AG04450 (cell line): Measurements from ENCODE around the gene C10orf71. TPM values are rescaled to one million over a fixed set of nuclear protein-coding genes. Genes with fewer than 3 reads are reported as not detected.

Experiments used
- CTCF ChIA-PET: fragments of 300-600, 350-600 bp; formaldehyde crosslinking; extraction: SDS; loops from one replicate; lab custom pipeline; 2022; ENCODE audit warnings: antibody characterized with exemption, inconsistent platforms; lab: Charles Lee
- POLR2A ChIA-PET: fragments of 350-600 bp; formaldehyde crosslinking; extraction: SDS; loops from one replicate; lab custom pipeline; 2021; ENCODE audit warnings: antibody characterized with exemption, inconsistent platforms; lab: Yijun Ruan, JAX
- DNase-seq: peaks from one replicate; pipeline ENCODE4 v3.0.0-alpha.2; 2011; ENCODE audit warnings: low read depth, low spot score
- H3K27ac ChIP-seq: one replicate; pipeline ENCODE4 v1.5.1; 2012; ENCODE audit warnings: low read depth, low read length, control low read depth
- H3K27me3 ChIP-seq: one replicate; pipeline ENCODE4 v1.6.0; 2012; ENCODE audit warnings: low read length; ENCODE audit not compliant: control insufficient read depth, insufficient read depth
- H3K4me3 ChIP-seq: 2 replicates; pipeline ENCODE4 v1.5.1; 2011; ENCODE audit warnings: mild to moderate bottlenecking, low read depth, low read length, control low read depth
- H3K9me3 ChIP-seq: 2 replicates; pipeline ENCODE4 v1.5.1; 2012; ENCODE audit warnings: low read length; ENCODE audit not compliant: control insufficient read depth, insufficient read depth
- polyA plus RNA-seq: library from polyadenylated mRNA; depleted of rRNA; stranded (reverse); fragments of >200 nt; gene quantifications from 2 replicates; pipeline ENCODE4 v1.2.3, GENCODE V29; 2011
- TF ChIP-seq, protein P1 (sequence below): IDR thresholded peaks from 2 replicates; pipeline ENCODE4 v1.5.1; 2011; ENCODE audit warnings: low read depth, low read length, control low read depth, inconsistent platforms

Gene C10orf71
- polyA plus RNA-seq, 1 experiment: not detected

- no peak for DNase-seq
- TF ChIP-seq, protein P1, sequence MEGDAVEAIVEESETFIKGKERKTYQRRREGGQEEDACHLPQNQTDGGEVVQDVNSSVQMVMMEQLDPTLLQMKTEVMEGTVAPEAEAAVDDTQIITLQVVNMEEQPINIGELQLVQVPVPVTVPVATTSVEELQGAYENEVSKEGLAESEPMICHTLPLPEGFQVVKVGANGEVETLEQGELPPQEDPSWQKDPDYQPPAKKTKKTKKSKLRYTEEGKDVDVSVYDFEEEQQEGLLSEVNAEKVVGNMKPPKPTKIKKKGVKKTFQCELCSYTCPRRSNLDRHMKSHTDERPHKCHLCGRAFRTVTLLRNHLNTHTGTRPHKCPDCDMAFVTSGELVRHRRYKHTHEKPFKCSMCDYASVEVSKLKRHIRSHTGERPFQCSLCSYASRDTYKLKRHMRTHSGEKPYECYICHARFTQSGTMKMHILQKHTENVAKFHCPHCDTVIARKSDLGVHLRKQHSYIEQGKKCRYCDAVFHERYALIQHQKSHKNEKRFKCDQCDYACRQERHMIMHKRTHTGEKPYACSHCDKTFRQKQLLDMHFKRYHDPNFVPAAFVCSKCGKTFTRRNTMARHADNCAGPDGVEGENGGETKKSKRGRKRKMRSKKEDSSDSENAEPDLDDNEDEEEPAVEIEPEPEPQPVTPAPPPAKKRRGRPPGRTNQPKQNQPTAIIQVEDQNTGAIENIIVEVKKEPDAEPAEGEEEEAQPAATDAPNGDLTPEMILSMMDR: no peak
- Histone ChIP-seq H3K27me3 (peaks cover 2% of the 10 kb centered on the region), H3K9me3 (no peaks in the 10 kb centered on the region; the same call in 1 of the 2 replicates), H3K4me3 (no peak overlapping the region), H3K27ac (no peak overlapping the region)
- ChIA-PET POLR2A (no interaction called here), CTCF (no interaction called here)
Measured at GRCh38 chr10:49311555-49312236, 12.7 kb downstream of the C10orf71 start.

- TF ChIP-seq, protein P1: no peak
- Histone ChIP-seq H3K27me3 (peaks cover 2% of the 10 kb centered on the region), H3K27ac (no peak overlapping the region), H3K4me3 (no peak overlapping the region), H3K9me3 (no peaks in the 10 kb centered on the region; the same call in 1 of the 2 replicates)
- ChIA-PET POLR2A (no interaction called here), CTCF (no interaction called here)
- DNase-seq: no peak
Measured at GRCh38 chr10:49312246-49312869, 13.4 kb downstream of the C10orf71 start.

GRCh38 chr10:49313501-49314070, 14.6 kb downstream of the C10orf71 start:
- TF ChIP-seq, protein P1: no peak
- CTCF ChIA-PET: no interaction called here
- Histone ChIP-seq H3K27me3 (peaks cover 2% of the 10 kb centered on the region), H3K9me3 (no peaks in the 10 kb centered on the region; the same call in 1 of the 2 replicates), H3K27ac (no peak overlapping the region), H3K4me3 (no peak overlapping the region)
- POLR2A ChIA-PET: no interaction called here
- no peak for DNase-seq

DNA sequence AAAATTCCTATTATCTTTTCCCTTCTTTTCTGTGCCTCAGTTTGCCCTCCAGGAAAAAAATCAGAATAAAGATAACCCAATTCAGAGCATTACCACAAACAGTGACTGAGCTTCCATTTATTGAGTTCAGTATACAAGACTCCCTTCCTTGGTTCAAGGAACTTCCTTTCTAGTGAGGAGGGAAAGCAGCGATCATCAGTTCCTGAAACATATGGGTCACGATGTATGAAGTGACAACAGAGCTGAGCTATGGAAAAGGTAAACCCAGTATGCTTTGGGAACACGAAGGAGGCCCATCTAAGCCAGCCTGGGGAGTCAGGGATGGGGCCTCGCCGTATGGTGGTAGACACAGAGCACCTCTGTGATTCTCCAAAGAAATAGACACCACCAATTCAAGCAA, 15.8 kb downstream of the C10orf71 start:
- H3K9me3 ChIP-seq: no peaks in the 10 kb centered on the region; the same call in 1 of the 2 replicates
- CTCF ChIA-PET: interaction anchor here (1.2 kb wide), 1 partner anchor 150 kb away, joined by 3 read pairs; no protein-coding TSS in a partner anchor
- H3K27ac ChIP-seq: no peak overlapping the region
- TF ChIP-seq, protein P1: no peak
- peaks cover 2% of the 10 kb centered on the region for H3K27me3 ChIP-seq
- no peak overlapping the region for H3K4me3 ChIP-seq
- POLR2A ChIA-PET: no interaction called here
- DNase-seq: no peak

DNA sequence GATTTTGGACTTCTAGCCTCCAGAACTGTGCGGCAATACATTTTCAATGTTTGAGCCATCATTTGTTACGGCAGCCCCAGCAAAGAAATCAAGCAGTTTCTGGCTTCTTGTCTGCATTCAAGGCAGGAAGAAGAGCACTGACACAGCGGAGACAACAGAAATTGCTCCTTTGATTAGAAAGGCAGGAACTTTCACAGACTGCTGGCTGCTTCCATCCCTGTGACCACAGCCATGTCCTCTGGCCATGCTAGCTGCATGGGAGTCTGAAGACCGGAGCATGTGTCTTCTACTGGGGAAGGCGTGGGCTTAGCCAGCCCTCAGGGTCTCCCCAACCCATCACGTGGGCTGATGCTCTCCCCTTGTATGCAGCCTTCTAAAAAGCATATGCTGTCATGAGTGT, 19.1 kb downstream of the C10orf71 start:
- DNase-seq: no peak
- CTCF ChIA-PET: no interaction called here
- Histone ChIP-seq H3K4me3 (no peak overlapping the region), H3K27me3 (no peaks in the 10 kb centered on the region), H3K9me3 (no peaks in the 10 kb centered on the region), H3K27ac (no peak overlapping the region)
- TF ChIP-seq, protein P1: no peak
- POLR2A ChIA-PET: no interaction called here
